Lung (tissue), 12 donors: ENCODE data around the gene ZNF417. TPM values are rescaled to one million over a fixed set of nuclear protein-coding genes. Genes with fewer than 3 reads are reported as not detected.
"Not testable (repeated sequence)": the region's sequence is repeated elsewhere in the genome, so short reads cannot be mapped to it uniquely, and the experiment has no call there.

Experiments
- ATAC-seq: fragments of 200-7000 bp; cut with Tn5 transposase; one replicate; pipeline ENCODE4 v1.9.1; 2020; ENCODE audit warnings: moderate number of reproducible peaks; ENCODE audit not compliant: insufficient read depth, low FRiP score
- DNase-seq, 3 donors: peaks; one replicate each; pipeline ENCODE4 v3.0.0-alpha.2; 2013 to 2017
- H3K27ac ChIP-seq, 2 donors: one replicate each; pipeline ENCODE4 v1.5.1; 2013; ENCODE audit warnings: mild to moderate bottlenecking in 2 of 2, moderate library complexity in 2 of 2, control low read depth in 1 of 2, inconsistent platforms in 1 of 2, low read depth in 1 of 2, low read length in 1 of 2
- H3K27me3 ChIP-seq, 3 donors: one replicate each; pipeline ENCODE4 v1.5.1; 2013; ENCODE audit warnings: low read length in 2 of 3; ENCODE audit not compliant: control insufficient read depth in 3 of 3, insufficient read depth in 3 of 3
- H3K36me3 ChIP-seq, 4 donors: one replicate each; pipeline ENCODE4 v1.5.1; 2013; ENCODE audit warnings: low read length in 4 of 4, mild to moderate bottlenecking in 1 of 4, moderate library complexity in 1 of 4; ENCODE audit not compliant: control insufficient read depth in 4 of 4, insufficient read depth in 4 of 4
- H3K4me1 ChIP-seq, 5 donors: one replicate each; pipeline ENCODE4 v1.5.1; 2013; ENCODE audit warnings: low read length in 5 of 5, mild to moderate bottlenecking in 2 of 5, moderate library complexity in 1 of 5; ENCODE audit not compliant: control insufficient read depth in 5 of 5, insufficient read depth in 5 of 5
- H3K4me3 ChIP-seq: one replicate; pipeline ENCODE4 v1.5.1; 2013; ENCODE audit warnings: mild to moderate bottlenecking, control low read depth, moderate library complexity
- H3K9ac ChIP-seq, 2 donors: one replicate each; pipeline ENCODE4 v1.5.1; 2013; ENCODE audit warnings: low read length in 2 of 2, control low read depth in 1 of 2; ENCODE audit not compliant: insufficient read depth in 1 of 2
- H3K9me3 ChIP-seq, 4 donors: one replicate each; pipeline ENCODE4 v1.5.1; 2013; ENCODE audit warnings: low read length in 3 of 4, mild to moderate bottlenecking in 1 of 4, moderate library complexity in 1 of 4; ENCODE audit not compliant: control insufficient read depth in 4 of 4, insufficient read depth in 3 of 4
- WGBS, 2 donors: extraction: QIAGEN DNeasy Blood & Tissue Kit; methylation state at CpG; one replicate each; pipeline ENCODE4 v1.1.7; 2013; 5-methylcytosine and 5-hydroxymethylcytosine counted together
- polyA plus RNA-seq, 2 donors: library from polyadenylated mRNA; stranded (reverse); fragments of 200-250 nt; gene quantifications; one replicate each; pipeline ENCODE4 v1.2.1, GENCODE V29; 2013
- total RNA-seq, 2 donors: library from RNA; depleted of rRNA in 1 of 2; stranded (reverse); fragments of >200 nt in 1 of 2; gene quantifications; one replicate each; pipeline ENCODE4 v1.2.1, GENCODE V29; 2014 to 2021
- TF ChIP-seq, protein P1 (sequence below): IDR thresholded peaks from 2 replicates; pipeline ENCODE4 v1.5.1; 2012; ENCODE audit warnings: mild to moderate bottlenecking; ENCODE audit errors: control extremely low read depth, extremely low read depth
- donor health status: control.
- donor health status: control.
- donor health status: Bipolar disorder and iron deficiency.
- donor health status: healthy.
- donor health status: DM: yes; HTN: yes; CAD: no.

ZNF417 gene
- total and polyA plus RNA-seq, 4 donors: 3.3 to 39.0 (median 10.2) TPM

DNA sequence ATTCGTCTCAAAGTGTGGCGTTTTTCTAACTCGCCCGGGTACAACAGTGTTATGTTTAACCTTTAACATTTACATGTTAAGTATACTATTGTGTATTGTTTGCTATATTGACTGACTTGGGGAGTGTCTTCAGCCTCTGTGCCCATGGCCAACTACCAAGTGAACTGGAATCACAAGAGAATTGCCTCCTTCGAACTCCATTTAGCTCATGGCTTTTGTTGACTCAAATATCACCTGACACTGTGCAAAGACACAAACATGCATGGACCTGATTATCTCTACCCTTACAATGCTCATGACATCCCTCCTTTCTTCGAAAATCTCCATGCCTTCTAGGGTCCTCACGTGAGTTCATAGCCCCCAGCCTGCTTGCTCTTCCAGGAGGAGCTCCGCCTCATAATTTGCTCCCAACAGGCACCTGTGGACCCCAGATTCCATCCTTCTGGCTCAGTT, 28.3 kb downstream of the ZNF417 start:
- Histone ChIP-seq H3K4me1 (peaks cover 0 to 9% (median 7%) of the 10 kb centered on the region in 5 donors), H3K36me3 (peaks cover 3 to 26% (median 8%) of the 10 kb centered on the region in 4 donors), H3K27ac (peak overlapping the region in 1 of 2 donors; percentile 61), H3K9ac (peak overlapping the region; percentile 37 to 87), H3K27me3 (no peaks in the 10 kb centered on the region), H3K4me3 (peak overlapping the region; percentile 65), H3K9me3 (peaks cover 0 to 31% (median 3%) of the 10 kb centered on the region in 4 donors)
- DNase-seq (peak; percentile 16 to 46 (median 34)), ATAC-seq (no peak)
- 12 to 13% methylated on average over 8 of the region's 8 CpGs for whole genome bisulfite sequencing, 2 donors
- TF ChIP-seq, protein P1, sequence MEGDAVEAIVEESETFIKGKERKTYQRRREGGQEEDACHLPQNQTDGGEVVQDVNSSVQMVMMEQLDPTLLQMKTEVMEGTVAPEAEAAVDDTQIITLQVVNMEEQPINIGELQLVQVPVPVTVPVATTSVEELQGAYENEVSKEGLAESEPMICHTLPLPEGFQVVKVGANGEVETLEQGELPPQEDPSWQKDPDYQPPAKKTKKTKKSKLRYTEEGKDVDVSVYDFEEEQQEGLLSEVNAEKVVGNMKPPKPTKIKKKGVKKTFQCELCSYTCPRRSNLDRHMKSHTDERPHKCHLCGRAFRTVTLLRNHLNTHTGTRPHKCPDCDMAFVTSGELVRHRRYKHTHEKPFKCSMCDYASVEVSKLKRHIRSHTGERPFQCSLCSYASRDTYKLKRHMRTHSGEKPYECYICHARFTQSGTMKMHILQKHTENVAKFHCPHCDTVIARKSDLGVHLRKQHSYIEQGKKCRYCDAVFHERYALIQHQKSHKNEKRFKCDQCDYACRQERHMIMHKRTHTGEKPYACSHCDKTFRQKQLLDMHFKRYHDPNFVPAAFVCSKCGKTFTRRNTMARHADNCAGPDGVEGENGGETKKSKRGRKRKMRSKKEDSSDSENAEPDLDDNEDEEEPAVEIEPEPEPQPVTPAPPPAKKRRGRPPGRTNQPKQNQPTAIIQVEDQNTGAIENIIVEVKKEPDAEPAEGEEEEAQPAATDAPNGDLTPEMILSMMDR: no peak

DNA sequence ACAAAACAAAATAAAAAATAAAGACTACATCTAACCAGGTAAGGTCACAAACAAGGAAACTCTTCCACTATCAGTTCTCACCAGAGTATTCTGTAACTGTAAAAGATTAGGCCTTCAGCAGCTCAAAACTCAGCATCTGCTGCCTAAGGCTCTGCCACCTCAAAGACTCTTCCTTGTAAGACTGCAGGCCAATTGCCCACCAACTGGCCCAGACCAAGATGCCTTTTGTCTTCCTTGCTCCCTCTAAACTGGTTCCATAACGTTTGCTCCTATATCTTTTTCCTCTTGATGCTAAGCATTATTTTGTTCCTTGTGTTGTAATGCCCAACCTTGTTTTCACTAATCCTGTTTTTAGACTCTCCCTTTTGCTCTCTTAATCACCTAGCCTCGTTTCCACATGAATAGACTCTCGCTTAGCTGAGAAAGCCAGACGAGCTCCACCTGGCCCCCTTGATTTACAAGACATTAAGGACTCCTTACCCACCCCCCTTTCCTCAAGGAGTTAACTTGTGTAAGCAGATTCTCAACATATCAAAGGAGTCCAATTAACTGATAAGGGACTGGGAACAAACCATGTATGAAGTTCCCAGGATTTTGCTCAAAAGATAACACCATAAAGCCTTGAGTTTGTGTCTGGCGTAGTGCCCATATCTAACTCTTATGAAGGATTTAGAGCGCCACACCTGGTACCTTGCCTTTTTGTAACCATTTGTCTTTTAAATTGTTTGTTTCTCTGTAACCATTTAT, 29.0 kb downstream of the ZNF417 start:
- no peak for ATAC-seq
- Histone ChIP-seq H3K9me3 (peaks cover 0 to 26% (median 3%) of the 10 kb centered on the region in 4 donors), H3K36me3 (peaks cover 3 to 26% (median 8%) of the 10 kb centered on the region in 4 donors), H3K4me3 (no peak overlapping the region), H3K4me1 (peaks cover 0 to 9% (median 7%) of the 10 kb centered on the region in 5 donors), H3K27me3 (no peaks in the 10 kb centered on the region), H3K27ac (no peak overlapping the region), H3K9ac (no peak overlapping the region)
- TF ChIP-seq, protein P1: no peak
- DNase-seq: peak in 2 of 3 donors; percentile 54 to 73
- 39 to 49% methylated on average over 6 of the region's 6 CpGs for WGBS, 2 donors

DNA sequence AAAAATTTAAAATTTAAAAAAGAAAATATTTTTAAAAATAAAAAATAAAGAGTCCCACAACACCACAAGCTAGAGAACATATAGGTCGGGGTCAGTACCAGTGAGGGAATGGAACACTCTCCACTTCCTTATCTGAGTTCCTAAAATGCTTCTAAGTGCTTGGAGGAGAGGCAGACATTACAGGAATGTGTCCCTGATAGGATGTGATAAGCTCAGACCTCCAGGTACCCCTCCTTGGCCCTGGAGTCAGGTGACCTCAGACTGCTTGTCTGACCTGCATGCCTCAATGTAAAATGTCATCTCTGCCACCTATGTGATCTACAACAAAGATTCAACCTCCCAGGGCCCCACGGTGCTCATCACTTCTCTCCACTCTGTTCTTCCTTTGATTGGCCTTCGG, 30.3 kb downstream of the ZNF417 start:
- H3K27ac ChIP-seq: no peak overlapping the region
- peaks cover 3 to 26% (median 8%) of the 10 kb centered on the region in 4 donors for H3K36me3 ChIP-seq
- WGBS, 2 donors: 88 to 90% methylated on average over 3 of the region's 3 CpGs

DNA sequence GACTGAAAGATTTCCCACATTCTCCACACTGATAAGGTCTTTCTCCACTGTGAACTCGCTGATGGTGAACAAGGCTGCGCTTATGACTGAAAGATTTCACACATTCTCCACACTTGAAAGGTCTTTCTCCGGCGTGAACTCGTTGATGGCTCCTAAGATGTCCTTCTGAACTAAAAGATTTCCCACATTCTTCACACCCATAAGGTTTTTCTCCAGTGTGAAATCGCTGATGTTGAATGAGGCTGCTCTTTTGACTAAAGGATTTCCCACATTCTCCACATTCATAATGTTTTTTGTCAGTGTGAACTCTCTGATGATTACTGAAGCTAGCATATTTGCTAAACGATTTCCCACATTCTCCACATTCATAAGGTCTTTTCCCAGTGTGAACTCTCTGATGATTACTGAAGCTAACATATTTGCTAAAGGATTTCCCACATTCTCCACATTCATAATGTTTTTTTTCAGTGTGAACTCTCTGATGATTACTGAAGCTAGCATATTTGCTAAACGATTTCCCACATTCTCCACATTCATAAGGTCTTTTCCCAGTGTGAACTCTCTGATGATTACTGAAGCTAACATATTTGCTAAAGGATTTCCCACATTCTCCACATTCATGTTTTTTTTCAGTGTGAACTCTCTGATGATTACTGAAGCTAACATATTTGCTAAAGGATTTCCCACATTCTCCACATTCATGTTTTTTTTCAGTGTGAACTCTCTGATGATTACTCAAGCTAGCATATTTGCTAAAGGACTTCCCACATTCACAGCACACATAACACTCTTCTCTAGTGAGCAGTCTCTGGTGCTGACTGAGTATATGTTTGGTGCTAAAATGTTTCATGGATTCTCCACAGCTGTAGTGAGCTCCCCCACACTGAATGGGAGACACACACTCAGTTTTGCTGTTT, 42.3 kb downstream of the ZNF417 start:
- not testable (repeated sequence) for ATAC-seq, DNase-seq, H3K4me1 ChIP-seq, H3K27me3 ChIP-seq, H3K9ac ChIP-seq, H3K4me3 ChIP-seq, H3K27ac ChIP-seq
- peaks cover 12 to 60% (median 37%) of the 10 kb centered on the region in 4 donors for H3K9me3 ChIP-seq
- 95 to 97% methylated on average over 8 of the region's 8 CpGs for WGBS, 2 donors
- H3K36me3 ChIP-seq: peaks cover 13 to 53% (median 40%) of the 10 kb centered on the region in 4 donors

More for the DNA sequence above, 30.3 kb downstream of the ZNF417 start:
- TF ChIP-seq, protein P1: no peak
- ATAC-seq (no peak), DNase-seq (no peak)
- Histone ChIP-seq H3K27me3 (no peaks in the 10 kb centered on the region), H3K9me3 (peaks cover 0 to 26% (median 3%) of the 10 kb centered on the region in 4 donors), H3K9ac (no peak overlapping the region), H3K4me1 (peaks cover 0 to 9% (median 7%) of the 10 kb centered on the region in 5 donors), H3K4me3 (no peak overlapping the region)
